ENCODE results near the gene ATAD3A.
"Not testable (repeated sequence)": the region's sequence is repeated elsewhere in the genome, so short reads cannot be mapped to it uniquely, and the experiment has no call there.

ATAD3A gene

DNA sequence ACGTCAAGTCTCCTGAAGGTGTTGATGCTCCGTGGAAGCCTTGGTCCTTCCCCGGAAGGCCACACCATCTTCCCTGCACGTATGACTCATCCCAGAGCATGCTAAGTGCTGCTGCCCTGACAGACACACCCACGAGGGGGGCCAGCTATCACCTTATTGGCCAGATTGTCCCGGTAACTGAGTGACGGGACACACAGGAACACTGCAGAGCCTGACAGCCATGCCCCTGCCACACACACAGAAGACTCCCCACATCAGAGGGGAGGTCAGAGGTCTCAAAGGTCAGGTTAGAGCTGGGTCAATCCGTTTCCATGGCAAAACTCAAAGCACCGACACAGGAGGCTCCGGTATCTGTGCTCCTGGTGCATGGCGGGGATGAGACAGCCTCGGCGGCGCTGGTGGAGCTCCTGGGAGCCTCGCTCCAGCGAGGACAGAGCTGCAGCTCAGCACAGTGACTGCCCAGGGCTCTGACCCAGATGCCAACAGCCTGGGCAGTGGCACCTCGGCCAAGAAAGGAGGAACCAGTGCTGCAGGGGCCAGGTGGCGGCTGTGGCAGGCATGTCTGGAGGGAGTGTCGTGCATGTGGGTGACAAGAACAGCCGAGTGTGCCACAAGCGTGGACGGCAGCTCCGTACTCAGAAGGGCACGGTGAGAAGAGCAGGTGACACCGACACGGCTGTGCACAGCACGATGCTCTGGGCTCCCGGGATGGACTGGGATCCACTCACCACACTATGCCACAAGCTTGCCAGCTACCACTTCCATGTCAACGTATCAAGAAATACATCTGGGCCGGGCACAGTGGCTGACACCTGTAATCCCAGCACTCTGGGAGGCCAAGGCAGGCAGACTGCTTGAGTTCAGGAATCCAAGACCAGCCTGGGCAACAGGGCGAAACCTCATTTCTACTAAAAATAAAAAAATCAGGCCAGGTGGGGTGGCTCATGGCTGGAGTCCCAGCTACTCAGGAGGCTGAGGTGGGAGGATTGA lies 43.3 kb downstream of the ATAD3A start:
- no peak for DNase-seq (ENCODE audit: low read depth)

DNA sequence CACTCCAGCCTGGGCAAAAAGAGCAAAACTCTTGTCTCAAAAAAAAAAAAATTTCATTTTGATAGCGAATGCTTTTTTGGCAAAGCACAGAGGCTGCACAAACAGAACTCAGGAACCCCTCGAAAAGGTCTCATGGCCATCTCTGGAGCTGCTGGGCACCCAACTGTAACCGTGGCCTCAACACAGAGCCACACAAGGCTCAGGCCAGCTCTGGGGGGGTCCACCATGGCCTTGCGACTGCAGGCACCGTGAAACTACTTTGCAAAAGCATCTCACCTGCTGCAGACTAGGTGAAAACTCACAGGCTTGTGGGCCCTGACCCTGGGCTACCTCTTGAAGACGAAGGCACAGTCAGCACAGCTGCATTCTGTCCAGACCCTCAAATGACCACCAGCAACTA lies 44.5 kb downstream of the ATAD3A start:
- no peak for DNase-seq (ENCODE audit: low read depth)

DNA sequence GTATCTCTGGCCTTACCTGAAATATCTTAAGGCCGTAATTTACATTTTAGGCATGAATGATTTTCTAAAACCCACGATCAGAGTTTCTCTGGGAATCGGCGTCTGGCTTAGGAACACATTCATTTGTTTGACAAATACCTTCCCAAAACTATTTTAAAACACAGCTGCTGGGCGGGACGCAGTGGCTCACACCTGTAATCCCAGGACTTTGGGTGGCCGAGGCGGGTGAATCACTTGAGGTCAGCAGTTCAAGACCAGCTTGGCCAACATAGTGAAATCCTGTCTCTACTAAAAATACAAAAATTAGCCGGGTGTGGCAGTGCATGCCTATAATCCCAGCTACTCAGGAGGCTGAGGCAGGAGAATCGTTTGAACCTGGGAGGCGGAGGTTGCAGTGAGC lies 45.0 kb downstream of the ATAD3A start:
- DNase-seq (ENCODE audit: low read depth): not testable (repeated sequence)

DNA sequence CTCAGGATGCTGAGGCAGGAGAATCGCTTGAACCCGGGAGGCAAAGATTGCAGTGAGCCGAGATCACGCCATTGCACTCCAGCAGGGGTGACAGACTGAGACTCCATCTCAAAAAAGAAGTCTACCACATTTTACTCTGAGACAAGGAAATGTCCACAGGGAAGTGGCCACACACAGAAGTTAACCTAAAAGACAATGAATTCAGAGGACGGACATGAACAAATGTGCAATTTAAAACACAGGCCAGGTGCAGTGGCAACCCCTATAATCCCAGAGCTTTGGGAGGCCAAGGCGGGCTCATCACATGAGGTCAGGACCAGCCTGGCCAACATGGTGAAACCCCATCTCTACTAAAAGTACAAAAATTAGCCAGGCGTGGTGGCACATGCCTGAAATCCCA lies 45.7 kb downstream of the ATAD3A start:
- not testable (repeated sequence) for DNase-seq (ENCODE audit: low read depth)

DNA sequence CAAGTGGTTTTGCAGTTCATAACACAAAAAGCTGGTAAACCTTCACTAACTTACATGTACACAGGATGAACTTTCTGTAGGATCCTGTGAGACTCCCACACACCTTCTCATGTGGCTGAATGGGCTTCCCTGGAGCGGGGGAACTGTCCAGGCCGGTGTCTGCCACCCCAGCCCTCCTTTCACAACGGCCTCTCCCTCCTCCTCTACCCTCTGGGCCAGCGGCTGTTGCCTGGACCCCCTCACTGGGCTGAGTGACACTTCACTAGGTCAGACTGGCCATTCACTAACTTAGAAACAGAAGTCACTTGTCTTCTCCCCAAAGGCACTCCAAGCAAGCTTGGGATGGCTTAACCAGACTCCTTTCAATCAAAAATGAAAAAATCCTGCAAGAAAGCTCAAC lies 46.6 kb downstream of the ATAD3A start:
- no peak for DNase-seq (ENCODE audit: low read depth)

DNA sequence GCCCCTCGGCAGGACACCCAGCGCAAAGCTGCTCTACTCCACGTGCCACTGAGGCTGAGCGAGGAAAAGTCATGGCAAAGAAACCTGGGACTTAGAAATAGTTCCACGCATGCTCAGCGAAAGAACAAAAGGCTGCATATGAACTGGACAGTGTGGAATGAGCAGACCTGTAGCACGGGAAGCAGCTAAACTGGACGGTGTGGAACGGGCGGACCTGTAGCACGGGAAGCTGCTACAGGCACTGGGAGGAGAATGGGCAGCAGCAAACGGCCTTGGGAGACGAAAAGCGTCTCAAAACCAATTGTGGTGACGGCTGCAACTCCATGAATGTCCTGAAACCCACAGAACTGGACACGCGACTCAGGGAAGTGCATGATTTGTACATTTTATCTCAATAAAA lies 47.1 kb downstream of the ATAD3A start:
- no peak for DNase-seq (ENCODE audit: low read depth)

DNA sequence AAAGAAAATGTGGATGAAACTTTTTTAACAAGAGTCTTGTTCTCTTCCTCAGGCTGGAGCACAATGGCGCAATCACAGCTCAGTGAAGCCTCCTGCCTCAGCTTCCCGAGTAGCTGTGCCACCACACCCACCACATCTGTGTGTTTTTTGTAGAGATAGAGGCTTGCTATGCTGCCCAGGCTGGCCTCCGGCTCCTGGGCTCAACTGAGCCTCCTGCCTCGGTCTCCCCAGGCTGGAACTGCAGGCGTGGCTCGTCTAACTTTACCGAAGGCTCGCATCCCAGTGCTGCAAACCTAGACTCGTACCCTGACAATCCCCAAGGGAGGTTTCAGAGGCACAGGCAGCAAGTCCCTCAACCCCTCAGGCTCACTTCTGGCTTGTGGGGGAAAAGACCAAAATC lies 48.2 kb downstream of the ATAD3A start:
- DNase-seq (ENCODE audit: low read depth): no peak

DNA sequence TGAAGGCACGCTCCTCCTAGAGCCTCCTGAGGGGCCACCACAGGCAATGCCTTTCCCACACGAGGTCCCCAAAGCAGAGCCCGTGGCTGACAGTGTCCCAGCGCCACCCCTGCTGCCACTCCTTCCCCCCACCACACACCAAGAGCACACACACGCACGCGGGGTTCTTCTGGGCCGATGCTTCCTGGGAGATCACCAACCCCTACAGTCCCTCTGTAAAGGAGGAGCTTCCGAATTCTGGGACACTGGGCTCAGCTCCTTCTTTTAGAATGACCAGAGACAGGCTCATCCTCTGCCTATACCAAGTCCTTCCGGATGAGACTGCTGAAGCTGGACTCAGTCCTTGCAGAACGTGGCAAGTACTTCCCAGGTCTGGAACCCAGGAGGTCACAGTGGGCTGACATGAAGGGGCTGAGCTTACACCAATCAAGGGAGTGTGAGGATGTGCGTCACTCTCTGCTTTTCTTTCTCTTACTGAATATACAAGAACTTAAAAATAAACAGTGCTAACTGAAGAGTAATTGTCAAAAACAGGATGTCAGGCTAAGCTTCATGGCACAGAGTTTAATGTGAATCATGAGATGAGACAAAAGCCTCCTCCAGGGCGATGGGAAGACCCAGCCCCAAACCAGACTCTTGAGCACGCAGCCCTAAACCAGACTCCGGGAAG lies 50.0 kb downstream of the ATAD3A start:
- no peak for DNase-seq (ENCODE audit: low read depth)

DNA sequence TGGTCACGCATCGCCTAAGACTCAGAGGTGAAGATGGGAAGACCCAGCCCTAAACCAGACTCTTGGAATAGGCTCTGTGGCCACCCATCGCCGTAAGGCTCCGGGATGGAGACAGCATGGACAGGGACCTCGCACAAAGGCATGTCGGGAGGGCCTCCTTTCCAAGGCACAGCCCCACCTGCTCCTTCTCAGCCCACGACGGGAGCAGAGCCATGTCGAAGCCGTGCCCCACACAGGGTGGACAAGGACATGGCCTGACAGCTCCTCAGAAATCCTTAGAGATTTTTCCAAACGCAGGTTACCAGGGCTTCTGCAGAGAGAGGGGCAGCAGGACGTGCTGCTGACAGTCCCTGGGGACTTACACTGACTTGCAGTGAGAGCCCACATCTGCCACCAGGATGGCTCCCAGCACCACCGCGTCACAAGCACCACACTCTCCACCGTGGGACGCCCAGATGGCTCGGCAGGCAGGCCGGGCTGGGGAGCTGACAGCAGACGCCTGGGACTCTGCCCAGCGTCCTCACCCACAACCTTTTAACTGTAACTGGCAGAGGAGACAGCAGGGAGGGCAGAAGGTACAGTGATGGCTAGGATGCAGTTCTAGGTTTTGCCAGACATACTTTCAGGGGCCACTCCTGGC lies 50.7 kb downstream of the ATAD3A start:
- no peak for DNase-seq (ENCODE audit: low read depth)

DNA sequence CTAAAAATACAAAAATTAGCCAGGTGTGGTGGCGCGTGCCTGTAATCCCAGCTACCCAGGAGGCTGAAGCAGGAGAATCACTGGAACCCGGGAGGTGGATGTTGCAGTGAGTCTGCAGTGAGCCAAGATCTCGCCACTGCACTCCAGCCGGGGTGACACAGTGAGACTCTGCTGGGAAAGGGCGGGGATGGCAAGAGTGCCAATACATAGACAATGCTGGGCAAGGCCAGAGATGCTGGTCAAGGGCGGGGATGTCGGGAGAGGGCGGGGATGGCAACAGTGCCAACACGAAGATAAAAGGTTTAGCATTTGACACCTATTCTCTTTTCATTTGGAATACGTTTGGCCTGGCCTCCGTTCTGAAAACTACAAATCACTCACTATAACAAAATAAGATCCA lies 51.7 kb downstream of the ATAD3A start:
- DNase-seq (ENCODE audit: low read depth): no peak

DNA sequence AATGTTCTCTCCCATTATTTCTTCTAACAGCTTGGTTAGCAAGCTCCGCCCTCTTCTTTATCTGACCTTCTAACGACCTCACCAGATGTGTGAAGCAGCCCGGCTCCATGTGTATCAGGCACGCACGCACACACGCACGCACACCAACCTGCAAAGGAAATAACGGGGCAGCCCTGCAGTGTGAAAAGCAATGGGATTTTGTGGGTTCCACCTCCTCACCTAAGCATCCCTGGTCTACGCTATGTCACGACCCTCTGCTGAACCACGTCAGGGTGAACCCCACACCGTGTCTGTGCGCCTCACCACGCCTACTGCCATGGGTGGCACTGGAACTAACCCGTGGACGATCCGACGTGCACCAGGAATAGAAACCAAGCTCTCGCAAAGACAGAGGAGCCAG lies 52.3 kb downstream of the ATAD3A start:
- DNase-seq (ENCODE audit: low read depth): no peak

DNA sequence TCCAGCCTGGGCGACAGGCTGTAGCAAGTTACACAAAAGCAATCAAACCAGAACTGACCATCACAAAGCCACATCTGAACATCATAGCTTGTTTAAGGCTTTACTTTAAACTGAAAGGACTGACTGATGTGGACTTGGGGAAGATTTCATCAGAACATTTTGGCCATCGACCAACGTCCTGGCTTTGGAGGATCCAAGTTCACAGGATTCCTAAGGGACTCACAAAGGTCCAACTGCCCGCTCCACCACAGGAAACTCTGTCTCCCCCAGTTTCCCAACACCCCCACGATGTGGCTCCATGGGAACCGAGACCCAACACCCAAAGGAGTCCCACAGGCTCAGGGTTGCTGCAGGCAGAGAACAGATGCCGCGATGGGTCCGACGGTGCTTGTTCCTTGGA lies 53.4 kb downstream of the ATAD3A start:
- no peak for DNase-seq (ENCODE audit: low read depth)

DNA sequence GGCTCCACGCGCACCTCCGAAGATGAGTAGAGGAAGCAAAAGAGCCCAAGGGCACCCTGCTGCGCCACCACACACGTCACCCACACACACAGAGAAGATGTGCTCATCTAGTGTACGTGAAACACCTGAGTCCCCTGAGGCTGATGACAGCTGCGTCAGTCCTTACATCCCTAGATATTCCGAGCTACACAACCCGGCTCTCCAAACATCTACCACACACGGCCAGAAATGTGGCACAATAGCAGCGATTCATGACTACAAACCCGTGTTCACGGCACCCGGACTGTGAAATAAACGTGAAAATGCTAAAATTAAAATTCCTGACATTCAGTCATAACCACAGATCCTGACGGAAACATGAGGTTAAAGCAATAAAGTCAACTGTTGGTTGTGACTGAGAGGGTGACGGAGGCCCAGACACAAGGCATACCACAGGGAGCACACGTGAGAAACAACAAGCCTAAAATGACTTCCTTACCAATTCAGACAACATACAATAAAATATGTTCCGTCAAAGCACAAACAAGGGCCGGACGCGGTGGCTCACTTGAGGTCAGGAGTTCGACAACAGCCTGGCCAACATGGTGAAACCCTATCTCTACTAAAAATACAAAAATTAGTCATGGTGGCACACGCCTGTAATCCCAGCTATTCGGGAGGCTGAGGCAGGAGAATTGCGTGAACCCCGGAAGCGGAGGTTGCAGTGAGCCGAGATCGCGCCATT lies 55.4 kb downstream of the ATAD3A start:
- DNase-seq (ENCODE audit: low read depth): no peak

DNA sequence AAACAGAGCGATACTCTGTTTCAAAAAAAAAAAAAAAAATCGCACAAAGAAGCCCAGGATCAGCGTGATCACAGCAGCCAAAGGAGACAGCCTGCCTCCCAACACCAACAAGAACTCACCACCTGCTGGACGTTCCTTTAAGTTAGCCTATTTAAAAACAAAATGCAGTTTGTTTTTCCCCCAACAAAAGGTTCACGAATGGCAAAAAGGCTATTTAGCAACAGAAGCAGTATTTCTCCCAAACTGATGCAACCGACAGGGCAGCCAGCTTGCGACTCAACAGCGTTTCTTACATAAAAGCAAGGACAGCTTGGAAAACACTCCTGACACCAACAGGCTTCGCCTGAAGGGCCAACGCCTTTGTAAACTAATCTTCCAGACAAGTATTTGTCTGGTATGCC lies 55.9 kb downstream of the ATAD3A start:
- DNase-seq (ENCODE audit: low read depth): no peak

DNA sequence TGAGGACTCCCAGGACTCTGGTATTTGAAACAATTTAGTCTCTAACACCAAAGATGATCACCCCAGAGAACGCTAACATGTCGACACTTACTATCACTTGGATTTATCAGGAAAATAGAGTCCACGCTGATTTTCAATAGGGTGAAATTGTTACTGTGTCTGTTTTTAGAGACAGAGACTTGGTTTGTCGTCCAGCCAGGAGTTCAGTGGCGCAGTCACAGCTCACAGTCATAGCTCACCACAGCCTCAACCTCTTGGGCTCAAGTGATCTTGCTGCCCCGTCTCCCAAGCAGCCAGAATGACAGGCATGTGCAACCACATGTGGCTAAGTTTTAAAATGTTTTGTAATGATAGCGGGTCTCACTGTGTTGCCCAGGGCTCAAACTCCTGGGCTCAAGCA lies 57.4 kb downstream of the ATAD3A start:
- no peak for DNase-seq (ENCODE audit: low read depth)

DNA sequence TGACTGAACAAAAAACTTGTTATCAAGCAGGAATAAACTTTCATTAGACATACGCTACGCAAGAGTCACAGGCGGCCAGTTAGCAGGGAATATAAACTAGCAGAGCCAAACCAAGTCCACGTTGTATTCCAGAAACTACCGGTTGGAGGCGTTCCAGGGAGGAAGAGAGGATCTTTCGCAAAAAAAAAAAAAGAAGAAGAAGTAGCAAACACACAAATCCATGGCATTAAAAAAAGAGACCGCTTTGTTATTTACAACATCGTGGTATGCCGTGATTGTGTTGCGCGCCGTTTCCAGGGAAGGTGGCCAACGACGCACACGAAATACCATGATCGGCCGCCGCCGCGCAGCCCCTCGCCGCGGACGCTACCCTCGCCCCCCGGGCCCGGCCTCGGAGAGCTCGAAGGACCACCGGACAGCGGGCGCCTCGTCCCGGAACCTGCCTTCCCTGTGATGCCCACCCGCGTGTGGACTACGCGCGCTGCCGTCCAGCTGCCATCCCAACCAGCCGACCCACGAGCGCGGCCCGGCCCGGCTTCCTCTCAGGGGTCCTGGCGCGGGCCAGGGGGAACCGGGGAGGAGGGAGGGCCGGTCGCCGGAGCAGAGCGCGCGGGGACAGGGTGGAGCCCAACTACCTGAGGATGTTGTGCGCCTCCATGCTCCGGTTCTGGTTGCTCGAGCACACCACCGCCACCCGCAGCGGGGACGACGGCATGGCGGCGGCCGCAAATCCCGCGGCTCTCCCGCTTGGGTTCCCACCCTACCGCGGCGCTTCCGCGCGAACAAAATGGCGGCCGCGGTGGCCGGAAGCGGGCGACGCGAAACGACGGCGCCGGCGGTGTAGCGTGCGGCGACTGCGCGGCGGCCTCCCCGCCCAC lies 62.1 kb downstream of the ATAD3A start:
- DNase-seq (ENCODE audit: low read depth): peak; percentile 47

DNA sequence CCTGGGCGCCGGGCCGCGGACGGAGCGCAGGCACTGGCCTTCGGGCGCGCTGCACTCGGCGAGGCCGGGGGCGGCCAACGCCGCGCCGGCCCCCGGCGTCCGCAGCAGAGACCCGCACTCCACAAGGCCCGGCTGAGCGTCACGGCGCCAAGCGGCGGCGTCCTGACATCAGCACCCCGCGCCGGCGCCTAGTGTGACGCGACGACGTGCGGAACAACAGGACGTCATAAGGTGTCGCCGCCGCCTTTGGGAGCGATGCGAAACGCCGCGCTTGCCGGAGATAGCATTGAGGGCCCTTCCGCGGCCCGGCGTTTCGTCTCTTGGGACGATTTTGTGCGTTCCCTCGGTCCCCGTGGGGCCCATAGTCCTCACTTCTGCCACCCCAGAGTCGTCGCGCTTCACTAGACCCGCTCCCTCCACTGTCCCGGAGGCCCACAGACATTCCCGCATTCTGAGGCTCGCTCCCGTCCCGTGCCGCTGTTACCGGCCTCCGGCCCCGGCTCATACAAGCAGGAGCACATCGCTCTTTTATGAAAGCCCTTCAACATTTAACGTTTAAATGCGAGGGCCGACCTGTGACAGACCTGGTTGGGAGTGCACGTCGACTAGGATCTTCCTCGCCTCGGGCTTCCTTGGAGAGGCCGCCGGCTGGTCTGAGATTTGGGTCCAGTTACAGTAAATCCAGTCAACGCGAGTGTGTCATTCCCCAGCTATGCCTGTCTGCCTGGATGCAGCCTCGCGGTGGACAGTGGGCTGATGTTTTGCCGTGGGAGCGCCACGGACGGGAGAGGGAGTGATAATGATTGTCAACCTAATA lies 63.0 kb downstream of the ATAD3A start, which contains the start of gene SSU72:
SSU72 (minus strand) TSS at position 143 of the 817 bp plus-strand sequence. CDS start 306 bp downstream, outside the sequence.
- DNase-seq (ENCODE audit: low read depth): peak; percentile 87

DNA sequence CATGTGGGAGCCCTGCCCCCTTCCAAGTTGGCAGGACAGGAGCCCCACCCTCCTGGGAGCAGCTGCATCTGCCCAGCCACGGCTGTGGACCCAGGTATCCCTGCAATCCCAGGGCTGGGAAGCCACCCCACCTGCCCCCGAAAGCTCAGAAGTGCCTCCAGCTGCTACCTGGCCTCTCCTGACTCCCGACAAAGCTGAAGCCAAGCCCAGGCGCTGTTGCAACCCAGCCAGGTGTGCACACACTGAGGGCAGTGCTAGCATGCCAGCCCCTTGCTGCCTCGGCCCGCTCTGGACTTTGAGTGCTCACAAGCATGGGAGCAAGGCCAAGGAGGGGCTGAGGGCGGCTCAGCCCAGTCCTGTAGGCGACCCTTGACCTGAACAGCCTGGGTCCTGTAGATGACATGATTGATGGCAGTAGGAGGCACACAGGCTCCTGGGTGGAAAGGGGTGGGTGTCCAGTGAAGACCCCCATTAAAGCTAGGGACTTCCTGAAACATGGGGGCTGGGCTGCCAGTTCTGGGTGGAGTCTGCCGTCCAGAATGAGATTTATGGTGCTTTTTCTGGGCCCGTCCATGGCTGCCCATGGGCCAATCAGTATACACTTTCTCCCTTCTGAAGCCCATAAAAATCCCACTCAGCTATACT lies 65.5 kb downstream of the ATAD3A start:
- no peak for DNase-seq (ENCODE audit: low read depth)

DNA sequence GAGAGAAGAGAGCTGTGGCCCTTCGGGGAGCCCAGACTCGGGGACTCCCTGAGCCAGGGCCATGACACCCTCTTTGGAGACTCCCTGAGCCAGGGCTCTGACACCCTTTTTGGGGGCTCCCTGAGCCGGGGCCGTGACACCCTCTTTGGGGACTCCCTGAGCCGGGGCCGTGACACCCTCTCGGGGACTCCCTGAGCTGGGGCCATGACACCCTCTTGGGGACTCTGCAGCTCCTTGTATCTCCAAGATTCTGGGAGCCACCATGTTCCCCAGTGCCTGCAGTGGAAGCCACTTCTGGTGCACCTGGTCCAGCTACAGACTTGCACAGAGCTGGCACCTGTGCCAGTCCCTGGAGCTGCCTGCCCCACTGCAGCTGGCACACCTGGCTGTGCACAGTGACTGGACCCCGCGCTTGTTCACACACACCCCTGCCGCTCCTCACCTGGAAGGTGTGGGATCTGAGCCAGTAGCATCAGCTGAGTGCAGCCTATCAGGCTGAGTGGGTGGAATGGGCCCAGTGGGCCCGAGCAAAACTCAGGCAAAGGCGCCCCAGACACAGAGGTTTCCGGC lies 66.5 kb downstream of the ATAD3A start:
- no peak for DNase-seq (ENCODE audit: low read depth)

All from activated gamma-delta T cell treated with anti-CD3 and anti-CD28 coated beads, Interleukin-2, amount 50 U/mL, for 16 hours (primary cell).